NCI-H1694 treated with DMSO at 0.1 percent for 48 hours (cell line): ENCODE measurements around the gene CMIP.

ENCODE experiments used
- DNase-seq: peaks from one replicate; lab custom pipeline; 2025; lab: John Stamatoyannopoulos, UW

The CMIP gene

GRCh38 chr16:81535679-81536360 lies 91.2 kb downstream of the CMIP start:
- no peak for DNase-seq

- DNase-seq, result no peak
Observed at GRCh38 chr16:81536648-81537047, 92.0 kb downstream of the CMIP start.

GRCh38 chr16:81537721-81538561 lies 93.3 kb downstream of the CMIP start:
- DNase-seq, result no peak

GRCh38 chr16:81539009-81539758 lies 94.6 kb downstream of the CMIP start:
- DNase-seq, result no peak

GRCh38 chr16:81539759-81540472 lies 95.3 kb downstream of the CMIP start:
- DNase-seq, result no peak

- DNase-seq, result no peak
Observed at GRCh38 chr16:81541314-81541713, 96.7 kb downstream of the CMIP start.

- DNase-seq, result no peak
Observed at GRCh38 chr16:81542609-81543570, 98.3 kb downstream of the CMIP start.

- DNase-seq, result no peak
Observed at GRCh38 chr16:81543571-81543970, 99.0 kb downstream of the CMIP start.

GRCh38 chr16:81544261-81544660 lies 99.7 kb downstream of the CMIP start:
- DNase-seq, result no peak

- no peak for DNase-seq
Observed at GRCh38 chr16:81544700-81545271, 100.2 kb downstream of the CMIP start.

GRCh38 chr16:81545470-81546250 lies 101.1 kb downstream of the CMIP start:
- DNase-seq, result no peak

- DNase-seq, result no peak
Observed at GRCh38 chr16:81546781-81547180, 102.2 kb downstream of the CMIP start.

GRCh38 chr16:81547194-81547938 lies 102.8 kb downstream of the CMIP start:
- DNase-seq, result no peak

- DNase-seq, result no peak
Observed at GRCh38 chr16:81547939-81548216, 103.3 kb downstream of the CMIP start.

GRCh38 chr16:81548551-81548875 lies 103.9 kb downstream of the CMIP start:
- no peak for DNase-seq

GRCh38 chr16:81548876-81549546 lies 104.4 kb downstream of the CMIP start:
- no peak for DNase-seq

GRCh38 chr16:81549547-81550431 lies 105.2 kb downstream of the CMIP start:
- no peak for DNase-seq

GRCh38 chr16:81550432-81550808 lies 105.8 kb downstream of the CMIP start:
- no peak for DNase-seq
